HEK293 (cell line): ENCODE data around the gene AFF2.

Experiments
- CTCF ChIA-PET: fragments of 350-600 bp; formaldehyde crosslinking; extraction: SDS; loops from one replicate; lab custom pipeline; 2021; ENCODE audit warnings: antibody characterized with exemption; lab: Yijun Ruan, JAX
- POLR2A ChIA-PET: fragments of 300-600 bp; formaldehyde crosslinking; extraction: SDS; loops from one replicate; lab custom pipeline; 2020; ENCODE audit warnings: antibody characterized with exemption, inconsistent platforms; lab: Yijun Ruan, JAX
- H3K27ac ChIP-seq: fragments of 200-500 bp; sonication (Bioruptor generic); 2 replicates; pipeline ENCODE4 v1.5.1; 2014; ENCODE audit warnings: low read depth, low read length, control low read depth, inconsistent platforms; ENCODE audit errors: extremely low read depth
- H3K36me3 ChIP-seq, 2 experiments: fragments of 200-500 bp in 1 of 2; sonication (Bioruptor generic) in 1 of 2; 1 replicate in 1 of 2; 2 replicates in 1 of 2; pipeline ENCODE4 v1.5.1; 2014 to 2017; ENCODE audit warnings: inconsistent platforms in 2 of 2, low read length in 2 of 2; ENCODE audit not compliant: control insufficient read depth in 2 of 2, insufficient read depth in 1 of 2
- H3K4me1 ChIP-seq: fragments of 200-500 bp; sonication (Bioruptor generic); 2 replicates; pipeline ENCODE4 v1.5.1; 2014; ENCODE audit warnings: mild to moderate bottlenecking, low read length, inconsistent platforms; ENCODE audit not compliant: control insufficient read depth, insufficient read depth
- H3K4me3 ChIP-seq: 2 replicates; pipeline ENCODE4 v1.5.1; 2011; ENCODE audit warnings: low read depth, mild to moderate bottlenecking, control low read depth, low read length, moderate library complexity
- H3K9me3 ChIP-seq: fragments of 200-500 bp; sonication (Bioruptor generic); 2 replicates; pipeline ENCODE4 v1.5.1; 2014; ENCODE audit warnings: low read depth, low read length, inconsistent platforms; ENCODE audit not compliant: control insufficient read depth, insufficient read depth
- KLF8 ChIP-seq: fragments of 450-650 bp; formaldehyde crosslinking; IDR thresholded peaks from 2 replicates; pipeline ENCODE4 v1.5.1; 2016; ENCODE audit warnings: missing biosample characterization, missing genetic modification characterization
- SCRT1 ChIP-seq: fragments of 450-650 bp; formaldehyde crosslinking; IDR thresholded peaks from 2 replicates; pipeline ENCODE4 v1.5.1; 2016; ENCODE audit warnings: missing biosample characterization, missing genetic modification characterization, borderline replicate concordance
- WT1 ChIP-seq: fragments of 450-650 bp; formaldehyde crosslinking; IDR thresholded peaks from 2 replicates; pipeline ENCODE4 v1.5.1; 2016; ENCODE audit warnings: missing biosample characterization, missing genetic modification characterization
- YY2 ChIP-seq: fragments of 450-650 bp; formaldehyde crosslinking; IDR thresholded peaks from 2 replicates; pipeline ENCODE4 v1.5.1; 2016; ENCODE audit warnings: missing biosample characterization, missing genetic modification characterization
- ZBTB7A ChIP-seq: fragments of 450-650 bp; formaldehyde crosslinking; IDR thresholded peaks from 2 replicates; pipeline ENCODE4 v1.5.1; 2016; ENCODE audit warnings: low read depth, missing biosample characterization, missing genetic modification characterization
- ZFP41 ChIP-seq: fragments of 450-650 bp; formaldehyde crosslinking; IDR thresholded peaks from 2 replicates; pipeline ENCODE4 v1.5.1; 2016; ENCODE audit warnings: missing biosample characterization, missing genetic modification characterization, borderline replicate concordance
- ZNF146 ChIP-seq: fragments of 450-650 bp; formaldehyde crosslinking; IDR thresholded peaks from 2 replicates; pipeline ENCODE4 v1.5.1; 2016; ENCODE audit warnings: missing biosample characterization, missing genetic modification characterization
- ZNF404 ChIP-seq: fragments of 450-650 bp; formaldehyde crosslinking; IDR thresholded peaks from 2 replicates; pipeline ENCODE4 v1.5.1; 2017; ENCODE audit warnings: missing biosample characterization, missing genetic modification characterization
- ZNF558 ChIP-seq: fragments of 450-650 bp; formaldehyde crosslinking; IDR thresholded peaks from 2 replicates; pipeline ENCODE4 v1.5.1; 2016; ENCODE audit warnings: missing biosample characterization, missing genetic modification characterization
- ZNF658 ChIP-seq: fragments of 450-650 bp; formaldehyde crosslinking; IDR thresholded peaks from 2 replicates; pipeline ENCODE4; 2016; ENCODE audit warnings: missing biosample characterization, missing genetic modification characterization
- ZNF830 ChIP-seq: fragments of 450-650 bp; IDR thresholded peaks from 2 replicates; pipeline ENCODE4 v1.5.0; 2018; ENCODE audit warnings: missing biosample characterization, missing genetic modification characterization, low read depth, mild to moderate bottlenecking, moderate library complexity
- ZNF837 ChIP-seq: fragments of 450-650 bp; formaldehyde crosslinking; IDR thresholded peaks from 2 replicates; pipeline ENCODE4 v1.5.1; 2016; ENCODE audit warnings: missing biosample characterization, missing genetic modification characterization
- ZSCAN30 ChIP-seq: fragments of 450-650 bp; IDR thresholded peaks from 2 replicates; pipeline ENCODE4 v1.5.1; 2018; ENCODE audit warnings: missing biosample characterization, mild to moderate bottlenecking, missing genetic modification characterization, moderate library complexity
- TF ChIP-seq, protein P1 (sequence below): fragments of 450-650 bp; formaldehyde crosslinking; IDR thresholded peaks from 2 replicates; pipeline ENCODE4 v1.5.1; 2016; ENCODE audit warnings: missing biosample characterization, missing genetic modification characterization
- TF ChIP-seq, protein P2 (sequence below): fragments of 450-650 bp; formaldehyde crosslinking; IDR thresholded peaks from 2 replicates; pipeline ENCODE4 v1.5.1; 2016; ENCODE audit warnings: missing biosample characterization, missing genetic modification characterization
- TF ChIP-seq, protein P3 (sequence below): fragments of 450-650 bp; formaldehyde crosslinking; IDR thresholded peaks from 2 replicates; pipeline ENCODE4 v1.5.1; 2016; ENCODE audit warnings: missing biosample characterization, missing genetic modification characterization, low read depth
- TF ChIP-seq, protein P4 (sequence below): fragments of 450-650 bp; formaldehyde crosslinking; IDR thresholded peaks from 2 replicates; pipeline ENCODE4 v1.5.1; 2017; ENCODE audit warnings: missing biosample characterization, missing genetic modification characterization

AFF2 gene

DNA sequence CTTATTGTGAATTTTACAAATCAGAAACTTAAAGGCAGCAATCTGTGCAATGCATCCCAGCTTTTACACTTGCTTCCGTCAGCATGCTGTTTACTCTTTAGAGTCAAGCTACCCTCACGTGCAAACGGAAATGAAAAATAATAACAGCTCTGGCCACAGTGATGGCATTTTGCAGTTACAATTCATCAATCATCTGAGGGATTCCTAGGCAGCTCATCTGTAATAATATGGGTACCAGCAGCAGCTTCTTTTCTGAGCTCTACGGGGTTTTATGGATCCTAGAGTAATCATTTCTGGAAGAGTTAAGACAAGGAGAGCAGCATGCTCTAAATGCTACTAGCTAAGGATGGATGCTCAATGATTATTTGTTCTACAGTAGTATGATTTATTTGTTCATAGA lies 313.6 kb downstream of the AFF2 start:
- Histone ChIP-seq H3K9me3 (no peaks in the 10 kb centered on the region), H3K4me3 (no peak overlapping the region)
- TF ChIP-seq ZNF658 (tag by site-specific recombination) (no peak), ZNF830 (tag by site-specific recombination) (no peak), YY2 (tag by site-specific recombination) (no peak), WT1 (tag by site-specific recombination) (no peak), ZSCAN30 (tag by site-specific recombination) (no peak), ZNF558 (tag by site-specific recombination) (no peak)
- TF ChIP-seq, protein P1, sequence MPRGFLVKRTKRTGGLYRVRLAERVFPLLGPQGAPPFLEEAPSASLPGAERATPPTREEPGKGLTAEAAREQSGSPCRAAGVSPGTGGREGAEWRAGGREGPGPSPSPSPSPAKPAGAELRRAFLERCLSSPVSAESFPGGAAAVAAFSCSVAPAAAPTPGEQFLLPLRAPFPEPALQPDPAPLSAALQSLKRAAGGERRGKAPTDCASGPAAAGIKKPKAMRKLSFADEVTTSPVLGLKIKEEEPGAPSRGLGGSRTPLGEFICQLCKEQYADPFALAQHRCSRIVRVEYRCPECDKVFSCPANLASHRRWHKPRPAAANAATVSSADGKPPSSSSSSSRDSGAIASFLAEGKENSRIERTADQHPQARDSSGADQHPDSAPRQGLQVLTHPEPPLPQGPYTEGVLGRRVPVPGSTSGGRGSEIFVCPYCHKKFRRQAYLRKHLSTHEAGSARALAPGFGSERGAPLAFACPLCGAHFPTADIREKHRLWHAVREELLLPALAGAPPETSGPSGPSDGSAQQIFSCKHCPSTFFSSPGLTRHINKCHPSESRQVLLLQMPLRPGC (tag by site-specific recombination): no peak
- TF ChIP-seq, protein P2, sequence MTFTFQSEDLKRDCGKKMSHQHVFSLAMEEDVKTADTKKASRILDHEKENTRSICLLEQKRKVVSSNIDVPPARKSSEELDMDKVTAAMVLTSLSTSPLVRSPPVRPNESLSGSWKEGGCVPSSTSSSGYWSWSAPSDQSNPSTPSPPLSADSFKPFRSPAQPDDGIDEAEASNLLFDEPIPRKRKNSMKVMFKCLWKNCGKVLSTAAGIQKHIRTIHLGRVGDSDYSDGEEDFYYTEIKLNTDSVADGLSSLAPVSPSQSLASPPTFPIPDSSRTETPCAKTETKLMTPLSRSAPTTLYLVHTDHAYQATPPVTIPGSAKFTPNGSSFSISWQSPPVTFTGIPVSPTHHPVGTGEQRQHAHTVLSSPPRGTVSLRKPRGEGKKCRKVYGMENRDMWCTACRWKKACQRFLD: no peak
- TF ChIP-seq, protein P3, sequence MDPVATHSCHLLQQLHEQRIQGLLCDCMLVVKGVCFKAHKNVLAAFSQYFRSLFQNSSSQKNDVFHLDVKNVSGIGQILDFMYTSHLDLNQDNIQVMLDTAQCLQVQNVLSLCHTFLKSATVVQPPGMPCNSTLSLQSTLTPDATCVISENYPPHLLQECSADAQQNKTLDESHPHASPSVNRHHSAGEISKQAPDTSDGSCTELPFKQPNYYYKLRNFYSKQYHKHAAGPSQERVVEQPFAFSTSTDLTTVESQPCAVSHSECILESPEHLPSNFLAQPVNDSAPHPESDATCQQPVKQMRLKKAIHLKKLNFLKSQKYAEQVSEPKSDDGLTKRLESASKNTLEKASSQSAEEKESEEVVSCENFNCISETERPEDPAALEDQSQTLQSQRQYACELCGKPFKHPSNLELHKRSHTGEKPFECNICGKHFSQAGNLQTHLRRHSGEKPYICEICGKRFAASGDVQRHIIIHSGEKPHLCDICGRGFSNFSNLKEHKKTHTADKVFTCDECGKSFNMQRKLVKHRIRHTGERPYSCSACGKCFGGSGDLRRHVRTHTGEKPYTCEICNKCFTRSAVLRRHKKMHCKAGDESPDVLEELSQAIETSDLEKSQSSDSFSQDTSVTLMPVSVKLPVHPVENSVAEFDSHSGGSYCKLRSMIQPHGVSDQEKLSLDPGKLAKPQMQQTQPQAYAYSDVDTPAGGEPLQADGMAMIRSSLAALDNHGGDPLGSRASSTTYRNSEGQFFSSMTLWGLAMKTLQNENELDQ (tag by site-specific recombination): no peak
- TF ChIP-seq, all 188 proteins: peak for 0
- ChIA-PET CTCF (interaction anchor here (0.8 kb wide), 1 partner anchor 51 kb away, joined by 3 read pairs; no protein-coding TSS in a partner anchor), POLR2A (no interaction called here)
- Histone ChIP-seq H3K27ac (no peak overlapping the region), H3K4me1 (no peaks in the 10 kb centered on the region), H3K36me3 (no peaks in the 10 kb centered on the region)

DNA sequence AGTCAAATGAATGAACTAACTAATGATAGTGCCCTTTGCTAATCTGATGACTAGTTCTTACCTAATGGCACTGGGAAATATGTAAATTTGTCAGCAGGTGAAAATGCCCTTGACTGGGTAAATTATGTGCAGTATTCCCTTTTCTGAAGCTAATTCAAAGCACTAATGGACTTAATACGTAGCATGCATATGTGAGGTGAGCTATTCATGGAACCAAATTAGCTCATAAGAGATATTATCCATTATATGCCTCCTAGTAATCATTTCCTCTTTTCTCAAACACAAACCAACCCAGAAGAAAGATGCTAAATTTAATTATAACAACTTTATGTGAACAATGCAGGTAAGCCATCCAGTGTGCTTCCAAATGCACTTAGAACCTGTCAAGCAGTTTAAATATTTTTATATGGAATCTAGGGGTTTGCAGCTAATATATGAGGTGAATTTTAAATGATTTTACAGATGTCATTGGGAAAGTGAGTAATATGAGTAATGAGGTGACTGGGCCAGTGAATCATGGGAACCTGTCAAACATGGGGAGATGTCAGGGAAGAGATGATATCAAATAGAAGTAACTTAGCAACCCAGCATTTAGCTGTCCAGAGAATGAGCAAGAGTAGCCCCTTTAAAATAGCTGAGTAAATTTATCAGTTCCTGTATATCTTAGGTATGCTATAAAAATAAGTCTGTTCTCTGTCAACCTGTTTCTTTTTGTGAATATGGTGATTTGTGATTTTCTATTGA lies 315.0 kb downstream of the AFF2 start:
- ChIA-PET CTCF (no interaction called here), POLR2A (no interaction called here)
- no peaks in the 10 kb centered on the region for H3K36me3 ChIP-seq
- H3K27ac ChIP-seq: no peak overlapping the region
- no peaks in the 10 kb centered on the region for H3K9me3 ChIP-seq
- H3K4me1 ChIP-seq: no peaks in the 10 kb centered on the region
- TF ChIP-seq ZFP41 (no peak), ZBTB7A (tag by site-specific recombination) (no peak), ZNF837 (tag by site-specific recombination) (no peak), ZNF146 (tag by site-specific recombination) (no peak), SCRT1 (tag by site-specific recombination) (no peak), KLF8 (tag by site-specific recombination) (no peak), ZSCAN30 (tag by site-specific recombination) (no peak), ZNF404 (tag by site-specific recombination) (no peak)
- TF ChIP-seq, protein P4, sequence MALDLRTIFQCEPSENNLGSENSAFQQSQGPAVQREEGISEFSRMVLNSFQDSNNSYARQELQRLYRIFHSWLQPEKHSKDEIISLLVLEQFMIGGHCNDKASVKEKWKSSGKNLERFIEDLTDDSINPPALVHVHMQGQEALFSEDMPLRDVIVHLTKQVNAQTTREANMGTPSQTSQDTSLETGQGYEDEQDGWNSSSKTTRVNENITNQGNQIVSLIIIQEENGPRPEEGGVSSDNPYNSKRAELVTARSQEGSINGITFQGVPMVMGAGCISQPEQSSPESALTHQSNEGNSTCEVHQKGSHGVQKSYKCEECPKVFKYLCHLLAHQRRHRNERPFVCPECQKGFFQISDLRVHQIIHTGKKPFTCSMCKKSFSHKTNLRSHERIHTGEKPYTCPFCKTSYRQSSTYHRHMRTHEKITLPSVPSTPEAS (tag by site-specific recombination): no peak
- no peak overlapping the region for H3K4me3 ChIP-seq
